GM20000 (cell line): ENCODE measurements around the gene PTPRM.

Experiments
- DNase-seq: peaks from one replicate; pipeline ENCODE4 v3.0.0; 2012; ENCODE audit warnings: low spot score
- TF ChIP-seq, protein P1 (sequence below): IDR thresholded peaks from 2 replicates; pipeline ENCODE4 v1.5.1; 2012; ENCODE audit warnings: mild to moderate bottlenecking, control low read depth; ENCODE audit errors: extremely low read depth, missing control alignments

The PTPRM gene

DNA sequence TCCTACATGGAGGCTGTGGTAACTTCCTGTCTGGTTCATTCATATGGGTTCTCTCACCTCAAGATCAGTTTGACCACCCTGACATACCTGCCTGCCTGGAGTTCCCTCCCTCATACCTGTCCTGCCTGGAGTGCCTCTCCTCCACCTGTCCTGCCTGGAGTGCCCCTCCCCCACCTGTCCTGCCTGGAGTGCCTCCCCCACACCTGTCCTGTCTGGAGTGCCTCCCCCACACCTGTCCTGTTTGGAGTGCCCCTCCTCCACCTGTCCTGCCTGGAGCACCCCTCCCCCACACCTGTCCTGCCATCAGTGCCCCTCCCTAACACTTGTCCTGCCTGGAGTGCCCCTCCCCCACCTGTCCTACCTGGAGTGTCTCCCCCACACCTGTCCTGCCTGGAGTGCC, 461.9 kb downstream of the PTPRM start:
- TF ChIP-seq, protein P1, sequence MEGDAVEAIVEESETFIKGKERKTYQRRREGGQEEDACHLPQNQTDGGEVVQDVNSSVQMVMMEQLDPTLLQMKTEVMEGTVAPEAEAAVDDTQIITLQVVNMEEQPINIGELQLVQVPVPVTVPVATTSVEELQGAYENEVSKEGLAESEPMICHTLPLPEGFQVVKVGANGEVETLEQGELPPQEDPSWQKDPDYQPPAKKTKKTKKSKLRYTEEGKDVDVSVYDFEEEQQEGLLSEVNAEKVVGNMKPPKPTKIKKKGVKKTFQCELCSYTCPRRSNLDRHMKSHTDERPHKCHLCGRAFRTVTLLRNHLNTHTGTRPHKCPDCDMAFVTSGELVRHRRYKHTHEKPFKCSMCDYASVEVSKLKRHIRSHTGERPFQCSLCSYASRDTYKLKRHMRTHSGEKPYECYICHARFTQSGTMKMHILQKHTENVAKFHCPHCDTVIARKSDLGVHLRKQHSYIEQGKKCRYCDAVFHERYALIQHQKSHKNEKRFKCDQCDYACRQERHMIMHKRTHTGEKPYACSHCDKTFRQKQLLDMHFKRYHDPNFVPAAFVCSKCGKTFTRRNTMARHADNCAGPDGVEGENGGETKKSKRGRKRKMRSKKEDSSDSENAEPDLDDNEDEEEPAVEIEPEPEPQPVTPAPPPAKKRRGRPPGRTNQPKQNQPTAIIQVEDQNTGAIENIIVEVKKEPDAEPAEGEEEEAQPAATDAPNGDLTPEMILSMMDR: no peak
- DNase-seq: no peak

DNA sequence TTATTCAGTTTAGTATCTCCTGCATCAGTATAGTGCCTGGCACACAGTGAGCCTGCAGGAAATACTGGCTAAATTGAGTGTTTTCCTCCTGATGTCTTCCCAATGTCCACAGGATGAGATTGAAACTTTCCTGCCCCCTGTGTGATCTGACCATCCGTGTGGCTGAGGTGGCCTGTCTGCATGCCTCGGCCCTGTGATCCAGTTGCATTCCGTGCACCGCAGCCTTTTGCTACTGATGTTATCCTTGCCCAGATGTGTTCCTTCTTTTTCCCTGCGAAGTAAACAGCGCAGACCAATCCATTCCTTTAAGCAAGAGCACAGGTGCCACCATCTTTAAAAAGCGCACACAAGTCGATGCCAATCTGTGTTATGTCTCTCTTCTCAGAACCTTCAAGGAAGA, 462.6 kb downstream of the PTPRM start:
- no peak for DNase-seq
- TF ChIP-seq, protein P1: no peak

DNA sequence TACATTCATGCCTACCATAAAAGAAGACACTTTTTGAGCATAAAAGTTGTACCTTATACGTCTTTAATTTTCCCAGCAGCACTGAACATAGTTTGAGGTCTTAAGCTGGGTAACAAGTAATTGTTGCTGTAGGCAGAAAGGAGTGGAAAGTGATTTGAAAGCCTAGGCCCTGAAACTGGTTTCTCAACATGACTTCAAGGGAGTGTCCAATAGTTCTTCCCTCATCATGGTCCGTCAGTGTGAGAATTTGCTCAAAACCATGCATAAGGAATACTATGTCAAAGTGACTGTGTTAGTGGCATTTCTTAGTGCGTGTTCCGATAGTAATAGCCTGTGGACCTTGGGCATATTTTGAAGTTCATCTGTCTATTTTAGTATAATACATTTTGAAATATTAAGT, 463.1 kb downstream of the PTPRM start:
- DNase-seq: no peak
- TF ChIP-seq, protein P1: no peak

DNA sequence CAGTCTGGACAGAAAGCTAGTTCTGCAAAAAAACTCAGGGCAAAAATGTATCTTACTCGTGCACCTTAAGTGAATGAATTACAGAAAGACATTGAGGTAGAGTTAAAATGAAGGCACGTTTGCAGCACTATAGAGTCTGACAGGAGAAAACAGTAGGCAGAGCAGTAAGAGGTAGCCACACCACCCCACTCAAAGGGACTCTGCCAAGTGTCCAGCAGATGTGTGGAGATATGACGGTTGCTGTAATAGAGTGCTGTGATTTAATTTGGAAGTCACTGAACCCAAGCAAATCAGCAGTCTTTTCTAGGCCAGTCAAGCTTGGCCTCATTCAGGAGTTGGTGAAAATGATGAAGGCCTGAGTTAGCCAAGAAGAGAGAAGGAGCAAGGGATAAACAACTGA, 464.4 kb downstream of the PTPRM start:
- TF ChIP-seq, protein P1: no peak
- no peak for DNase-seq

DNA sequence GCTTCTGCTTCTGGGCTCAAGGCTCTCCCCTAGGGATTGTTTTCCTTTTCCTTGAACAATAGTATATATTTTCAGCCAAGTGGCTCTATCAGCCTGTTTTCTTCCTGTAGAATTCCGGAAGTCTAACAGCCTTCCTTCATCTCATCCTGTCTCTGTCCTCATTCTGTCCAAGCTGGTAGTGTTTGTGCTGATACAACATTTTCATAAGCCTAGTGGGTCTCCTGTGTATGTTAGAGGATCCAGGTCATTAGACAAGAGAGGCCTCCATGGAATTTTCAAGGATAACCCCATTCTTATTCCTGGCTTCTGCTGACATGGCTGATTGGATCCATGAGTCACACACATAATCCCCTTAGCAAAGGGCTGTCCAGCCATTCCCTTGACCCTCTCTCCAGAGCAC, 467.6 kb downstream of the PTPRM start:
- DNase-seq: no peak
- TF ChIP-seq, protein P1: no peak

DNA sequence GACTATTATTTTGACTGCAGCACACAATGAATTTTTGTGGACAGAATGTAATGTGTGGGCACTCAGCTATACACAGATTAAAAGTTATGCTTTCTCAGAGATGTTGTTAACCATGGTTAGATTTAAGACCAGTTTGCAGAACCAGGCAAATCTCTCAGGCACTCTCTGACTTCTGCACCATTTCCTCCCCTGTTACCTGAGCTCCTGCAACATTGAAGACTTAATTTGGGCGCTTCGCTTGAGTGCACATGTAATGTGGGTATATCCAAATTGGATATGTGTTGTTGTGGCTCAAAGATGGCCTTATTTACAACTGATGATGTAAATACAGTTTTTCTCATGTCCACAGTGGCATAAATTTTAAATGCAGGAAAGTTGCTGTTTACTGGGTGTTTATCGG, 469.4 kb downstream of the PTPRM start:
- TF ChIP-seq, protein P1: no peak
- no peak for DNase-seq

DNA sequence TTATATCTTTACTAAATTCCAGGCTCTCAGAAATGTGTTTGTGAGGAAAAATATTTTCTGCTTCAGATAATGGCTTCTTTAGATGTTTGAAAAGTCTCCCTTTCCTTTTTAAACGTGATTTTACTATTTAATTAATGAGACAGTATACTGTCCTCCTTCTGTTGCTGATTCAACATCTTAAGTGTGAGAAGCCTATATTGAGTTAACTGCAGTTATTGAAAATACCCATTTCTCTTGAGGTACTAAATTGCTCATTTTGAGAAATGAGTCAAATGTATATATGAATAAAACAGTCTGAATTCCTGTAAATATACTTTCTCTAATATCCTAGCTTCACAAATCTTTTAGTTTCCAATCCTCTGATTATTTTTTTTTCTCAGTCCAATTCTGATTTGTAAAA, 470.2 kb downstream of the PTPRM start:
- no peak for DNase-seq
- TF ChIP-seq, protein P1: no peak
